AG04450 (cell line): ENCODE measurements around the gene VPS54. TPM values are rescaled to one million over a fixed set of nuclear protein-coding genes. Genes with fewer than 3 reads are reported as not detected.

ENCODE experiments used
- CTCF ChIA-PET: fragments of 300-600, 350-600 bp; formaldehyde crosslinking; extraction: SDS; loops from one replicate; lab custom pipeline; 2022; ENCODE audit warnings: antibody characterized with exemption, inconsistent platforms; lab: Charles Lee
- POLR2A ChIA-PET: fragments of 350-600 bp; formaldehyde crosslinking; extraction: SDS; loops from one replicate; lab custom pipeline; 2021; ENCODE audit warnings: antibody characterized with exemption, inconsistent platforms; lab: Yijun Ruan, JAX
- DNase-seq: peaks from one replicate; pipeline ENCODE4 v3.0.0-alpha.2; 2011; ENCODE audit warnings: low read depth, low spot score
- H3K27ac ChIP-seq: one replicate; pipeline ENCODE4 v1.5.1; 2012; ENCODE audit warnings: low read depth, low read length, control low read depth
- H3K27me3 ChIP-seq: one replicate; pipeline ENCODE4 v1.6.0; 2012; ENCODE audit warnings: low read length; ENCODE audit not compliant: control insufficient read depth, insufficient read depth
- H3K4me3 ChIP-seq: 2 replicates; pipeline ENCODE4 v1.5.1; 2011; ENCODE audit warnings: mild to moderate bottlenecking, low read depth, low read length, control low read depth
- H3K9me3 ChIP-seq: 2 replicates; pipeline ENCODE4 v1.5.1; 2012; ENCODE audit warnings: low read length; ENCODE audit not compliant: control insufficient read depth, insufficient read depth
- CTCF ChIP-seq: IDR thresholded peaks from 2 replicates; pipeline ENCODE4 v1.5.1; 2011; ENCODE audit warnings: low read depth, low read length, control low read depth, inconsistent platforms
- polyA plus RNA-seq: library from polyadenylated mRNA; depleted of rRNA; stranded (reverse); fragments of >200 nt; gene quantifications from 2 replicates; pipeline ENCODE4 v1.2.3, GENCODE V29; 2011

VPS54 gene
- polyA plus RNA-seq, 1 experiment: 21.9 TPM

GRCh38 chr2:63902149-63902548 is 117.1 kb downstream of the VPS54 start:
- no peaks in the 10 kb centered on the region for H3K27me3 ChIP-seq
- DNase-seq: no peak
- CTCF ChIA-PET: no interaction called here
- H3K27ac ChIP-seq: no peak overlapping the region
- POLR2A ChIA-PET: no interaction called here
- no peak for TF ChIP-seq CTCF
- no peak overlapping the region for H3K4me3 ChIP-seq
- peaks cover 5% of the 10 kb centered on the region for H3K9me3 ChIP-seq

GRCh38 chr2:63899639-63900038 is 119.6 kb downstream of the VPS54 start:
- H3K4me3 ChIP-seq: no peak overlapping the region
- DNase-seq: no peak
- POLR2A ChIA-PET: no interaction called here
- CTCF ChIA-PET: interaction anchor here (1.3 to 2.0 kb wide), 2 partner anchors 39 to 201 kb away, joined by 6 to 9 read pairs; no protein-coding TSS in a partner anchor
- TF ChIP-seq CTCF: no peak
- no peak overlapping the region for H3K27ac ChIP-seq
- peaks cover 5% of the 10 kb centered on the region for H3K9me3 ChIP-seq
- no peaks in the 10 kb centered on the region for H3K27me3 ChIP-seq

GRCh38 chr2:63898839-63899238 is 120.4 kb downstream of the VPS54 start:
- POLR2A ChIA-PET: no interaction called here
- H3K27me3 ChIP-seq: no peaks in the 10 kb centered on the region
- no peak for DNase-seq
- no peak overlapping the region for H3K4me3 ChIP-seq
- peaks cover 5% of the 10 kb centered on the region for H3K9me3 ChIP-seq
- no peak overlapping the region for H3K27ac ChIP-seq
- no peak for TF ChIP-seq CTCF
- CTCF ChIA-PET: interaction anchor here (0.6 to 2.0 kb wide), 4 partner anchors 37 to 220 kb away, joined by 4 to 9 read pairs (median 6); no protein-coding TSS in a partner anchor

GRCh38 chr2:63894167-63894566 is 125.1 kb downstream of the VPS54 start:
- H3K9me3 ChIP-seq: no peaks in the 10 kb centered on the region

GRCh38 chr2:63893163-63893562 is 126.1 kb downstream of the VPS54 start:
- H3K9me3 ChIP-seq: no peaks in the 10 kb centered on the region
- no peak overlapping the region for H3K27ac ChIP-seq
- no peak overlapping the region for H3K4me3 ChIP-seq
- CTCF ChIA-PET: interaction anchor here (0.7 to 1.2 kb wide), 2 partner anchors 13 to 32 kb away, joined by 3 read pairs; no protein-coding TSS in a partner anchor
- no peak for DNase-seq
- no peaks in the 10 kb centered on the region for H3K27me3 ChIP-seq
- POLR2A ChIA-PET: no interaction called here
- TF ChIP-seq CTCF: no peak

More at GRCh38 chr2:63894167-63894566, 125.1 kb downstream of the VPS54 start:
- CTCF ChIA-PET: no interaction called here
- no peak for TF ChIP-seq CTCF
- H3K27ac ChIP-seq: no peak overlapping the region
- no peak for DNase-seq
- POLR2A ChIA-PET: no interaction called here
- no peak overlapping the region for H3K4me3 ChIP-seq
- no peaks in the 10 kb centered on the region for H3K27me3 ChIP-seq
